ENCODE measurements around the gene RGS14.

RGS14 gene

GRCh38 chr5:177328545-177329231 is 29.0 kb upstream of the RGS14 start:
- in situ Hi-C loops (cut with MboI; ENCODE audit: low pct_unique_long_range_greater_than_20kb, low sequenced_read_pairs, unreplicated experiment), result no loop called here
- no peak for DNase-seq (ENCODE audit: low spot score)
- no peak for TF ChIP-seq CTCF (IDR thresholded peaks at IDR 0.05; ENCODE audit: extremely low read depth, insufficient read depth, missing control alignments)

- in situ Hi-C loops (cut with MboI; ENCODE audit: low pct_unique_long_range_greater_than_20kb, low sequenced_read_pairs, unreplicated experiment), result no loop called here
- DNase-seq (ENCODE audit: low spot score), result no peak
- TF ChIP-seq CTCF (IDR thresholded peaks at IDR 0.05; ENCODE audit: extremely low read depth, insufficient read depth, missing control alignments), result no peak
Measured at GRCh38 chr5:177329883-177330282, 27.8 kb upstream of the RGS14 start.

GRCh38 chr5:177330991-177331842 is 26.5 kb upstream of the RGS14 start:
- no peak for DNase-seq (ENCODE audit: low spot score)
- TF ChIP-seq CTCF (IDR thresholded peaks at IDR 0.05; ENCODE audit: extremely low read depth, insufficient read depth, missing control alignments), result no peak
- in situ Hi-C loops (cut with MboI; ENCODE audit: low pct_unique_long_range_greater_than_20kb, low sequenced_read_pairs, unreplicated experiment), result no loop called here

- DNase-seq (ENCODE audit: low spot score), result no peak
- no peak for TF ChIP-seq CTCF (IDR thresholded peaks at IDR 0.05; ENCODE audit: extremely low read depth, insufficient read depth, missing control alignments)
- in situ Hi-C loops (cut with MboI; ENCODE audit: low pct_unique_long_range_greater_than_20kb, low sequenced_read_pairs, unreplicated experiment), result no loop called here
Measured at GRCh38 chr5:177332031-177332895, 25.5 kb upstream of the RGS14 start.

GRCh38 chr5:177332896-177333260 is 24.8 kb upstream of the RGS14 start:
- no peak for DNase-seq (ENCODE audit: low spot score)
- in situ Hi-C loops (cut with MboI; ENCODE audit: low pct_unique_long_range_greater_than_20kb, low sequenced_read_pairs, unreplicated experiment), result no loop called here
- no peak for TF ChIP-seq CTCF (IDR thresholded peaks at IDR 0.05; ENCODE audit: extremely low read depth, insufficient read depth, missing control alignments)

- in situ Hi-C loops (cut with MboI; ENCODE audit: low pct_unique_long_range_greater_than_20kb, low sequenced_read_pairs, unreplicated experiment), result no loop called here
- DNase-seq (ENCODE audit: low spot score), result no peak
- TF ChIP-seq CTCF (IDR thresholded peaks at IDR 0.05; ENCODE audit: extremely low read depth, insufficient read depth, missing control alignments), result no peak
Measured at GRCh38 chr5:177333420-177334154, 24.1 kb upstream of the RGS14 start.
